PFSK-1 (cell line): ENCODE measurements around the gene TMEM233.

Experiments used
- POLR2AphosphoS5 ChIP-seq: IDR thresholded peaks from 2 replicates; pipeline ENCODE4 v1.6.1; 2012; ENCODE audit warnings: low read depth, mild to moderate bottlenecking, control low read depth, low read length, moderate library complexity
- TAF1 ChIP-seq: IDR thresholded peaks from 2 replicates; pipeline ENCODE4 v1.6.1; 2012; ENCODE audit warnings: low read length, control low read depth, borderline replicate concordance; ENCODE audit not compliant: insufficient read depth
- TF ChIP-seq, protein P1 (sequence below), 2 experiments: IDR thresholded peaks; 2 replicates each; pipeline versions ENCODE4 v1.6.1 to v1.8.0; 2011 to 2012; ENCODE audit warnings: low read depth in 2 of 2, low read length in 2 of 2, control low read depth in 1 of 2, inconsistent platforms in 1 of 2, mild to moderate bottlenecking in 1 of 2, moderate library complexity in 1 of 2; ENCODE audit not compliant: insufficient read depth in 1 of 2

DNA sequence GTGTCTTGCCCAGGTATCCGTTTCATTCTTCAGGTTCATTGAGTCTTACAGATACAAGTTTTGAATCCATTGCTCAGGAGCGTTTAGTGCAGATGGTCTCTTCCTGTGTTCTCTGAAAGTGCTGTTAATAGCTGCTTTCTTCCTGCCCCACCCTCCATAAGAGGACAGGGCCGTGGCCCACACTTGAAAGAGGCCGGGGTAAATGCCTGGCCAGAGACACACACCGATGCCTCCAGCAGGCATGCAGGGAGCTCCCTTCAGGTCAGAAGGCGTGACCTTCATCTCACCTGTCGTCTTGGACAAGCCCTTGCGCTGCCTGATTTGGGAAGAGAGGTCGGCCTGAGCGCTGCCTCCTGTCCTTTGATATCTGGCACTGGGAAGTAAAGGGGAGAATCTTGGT is 85.9 kb downstream of the TMEM233 start:
- TF ChIP-seq POLR2AphosphoS5: no peak
- TF ChIP-seq TAF1: no peak
- TF ChIP-seq, protein P1, sequence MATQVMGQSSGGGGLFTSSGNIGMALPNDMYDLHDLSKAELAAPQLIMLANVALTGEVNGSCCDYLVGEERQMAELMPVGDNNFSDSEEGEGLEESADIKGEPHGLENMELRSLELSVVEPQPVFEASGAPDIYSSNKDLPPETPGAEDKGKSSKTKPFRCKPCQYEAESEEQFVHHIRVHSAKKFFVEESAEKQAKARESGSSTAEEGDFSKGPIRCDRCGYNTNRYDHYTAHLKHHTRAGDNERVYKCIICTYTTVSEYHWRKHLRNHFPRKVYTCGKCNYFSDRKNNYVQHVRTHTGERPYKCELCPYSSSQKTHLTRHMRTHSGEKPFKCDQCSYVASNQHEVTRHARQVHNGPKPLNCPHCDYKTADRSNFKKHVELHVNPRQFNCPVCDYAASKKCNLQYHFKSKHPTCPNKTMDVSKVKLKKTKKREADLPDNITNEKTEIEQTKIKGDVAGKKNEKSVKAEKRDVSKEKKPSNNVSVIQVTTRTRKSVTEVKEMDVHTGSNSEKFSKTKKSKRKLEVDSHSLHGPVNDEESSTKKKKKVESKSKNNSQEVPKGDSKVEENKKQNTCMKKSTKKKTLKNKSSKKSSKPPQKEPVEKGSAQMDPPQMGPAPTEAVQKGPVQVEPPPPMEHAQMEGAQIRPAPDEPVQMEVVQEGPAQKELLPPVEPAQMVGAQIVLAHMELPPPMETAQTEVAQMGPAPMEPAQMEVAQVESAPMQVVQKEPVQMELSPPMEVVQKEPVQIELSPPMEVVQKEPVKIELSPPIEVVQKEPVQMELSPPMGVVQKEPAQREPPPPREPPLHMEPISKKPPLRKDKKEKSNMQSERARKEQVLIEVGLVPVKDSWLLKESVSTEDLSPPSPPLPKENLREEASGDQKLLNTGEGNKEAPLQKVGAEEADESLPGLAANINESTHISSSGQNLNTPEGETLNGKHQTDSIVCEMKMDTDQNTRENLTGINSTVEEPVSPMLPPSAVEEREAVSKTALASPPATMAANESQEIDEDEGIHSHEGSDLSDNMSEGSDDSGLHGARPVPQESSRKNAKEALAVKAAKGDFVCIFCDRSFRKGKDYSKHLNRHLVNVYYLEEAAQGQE (IDR thresholded peaks at IDR 0.05; ENCODE audit: insufficient read depth in 1 of 2, low read depth in 2 of 2, low read length in 2 of 2): no peak
